ENCODE measurements around the gene HYDIN. TPM values are rescaled to one million over a fixed set of nuclear protein-coding genes. Genes with fewer than 3 reads are reported as not detected.
A peak's percentile ranks its signal among the peaks of the same experiment; 100 is the strongest.

Gene HYDIN
- total RNA-seq, 4 donors from 2014 or later, result 0.40 to 1.1 (median 0.47) TPM; not detected in 1

- Histone ChIP-seq H3K36me3 (peaks cover 29% of the 10 kb centered on the region), H3K4me1 (peaks cover 4% of the 10 kb centered on the region), H3K27me3 (no peaks in the 10 kb centered on the region), H3K27ac (no peak overlapping the region), H3K4me3 (no peak overlapping the region), H3K9me3 (no peaks in the 10 kb centered on the region)
- TF ChIP-seq EP300 (IDR thresholded peaks at IDR 0.05), result no peak
- no peak for TF ChIP-seq CTCF (IDR thresholded peaks at IDR 0.05)
- TF ChIP-seq POLR2AphosphoS5 (IDR thresholded peaks at IDR 0.05), result no peak
- no peak for TF ChIP-seq POLR2A (IDR thresholded peaks at IDR 0.05)
- 65% methylated on average over 13 of the region's 18 CpGs for WGBS
- peak in 1 of 2 donors; percentile 86 for DNase-seq (ENCODE audit: low spot score in 2 of 2)
Measured at GRCh38 chr16:70788668-70789594, 441.6 kb downstream of the HYDIN start.

GRCh38 chr16:70786020-70786755 lies 444.3 kb downstream of the HYDIN start:
- H3K36me3 ChIP-seq, result peaks cover 56% of the 10 kb centered on the region
- WGBS, result 94% methylated on average over 12 of the region's 19 CpGs
- no peak overlapping the region for H3K4me3 ChIP-seq
- no peak for DNase-seq (ENCODE audit: low spot score in 2 of 2)
- peaks cover 4% of the 10 kb centered on the region for H3K4me1 ChIP-seq
- H3K27ac ChIP-seq, result no peak overlapping the region
- TF ChIP-seq CTCF (IDR thresholded peaks at IDR 0.05), result no peak
- no peak for TF ChIP-seq POLR2A (IDR thresholded peaks at IDR 0.05)
- no peak for TF ChIP-seq EP300 (IDR thresholded peaks at IDR 0.05)
- TF ChIP-seq POLR2AphosphoS5 (IDR thresholded peaks at IDR 0.05), result no peak
- H3K27me3 ChIP-seq, result no peaks in the 10 kb centered on the region
- no peaks in the 10 kb centered on the region for H3K9me3 ChIP-seq

- Histone ChIP-seq H3K27me3 (no peaks in the 10 kb centered on the region), H3K4me3 (no peak overlapping the region), H3K27ac (no peak overlapping the region), H3K4me1 (peaks cover 4% of the 10 kb centered on the region), H3K36me3 (peaks cover 69% of the 10 kb centered on the region), H3K9me3 (no peaks in the 10 kb centered on the region)
- TF ChIP-seq POLR2AphosphoS5 (IDR thresholded peaks at IDR 0.05) (no peak), EP300 (IDR thresholded peaks at IDR 0.05) (no peak), POLR2A (IDR thresholded peaks at IDR 0.05) (no peak), CTCF (IDR thresholded peaks at IDR 0.05) (no peak)
- DNase-seq (ENCODE audit: low spot score in 2 of 2), result no peak
- 93% methylated on average over 17 of the region's 21 CpGs for WGBS
Measured at GRCh38 chr16:70784692-70785555, 445.6 kb downstream of the HYDIN start.

- Histone ChIP-seq H3K9me3 (no peaks in the 10 kb centered on the region), H3K27ac (no peak overlapping the region), H3K4me3 (no peak overlapping the region), H3K27me3 (no peaks in the 10 kb centered on the region), H3K4me1 (no peaks in the 10 kb centered on the region), H3K36me3 (peaks cover 79% of the 10 kb centered on the region)
- TF ChIP-seq EP300 (IDR thresholded peaks at IDR 0.05) (no peak), POLR2AphosphoS5 (IDR thresholded peaks at IDR 0.05) (no peak), POLR2A (IDR thresholded peaks at IDR 0.05) (no peak), CTCF (IDR thresholded peaks at IDR 0.05) (no peak)
- WGBS, result no CpG with 5 or more reads among the region's 3 CpGs
- no peak for DNase-seq (ENCODE audit: low spot score in 2 of 2)
Measured at GRCh38 chr16:70782237-70782636, 448.3 kb downstream of the HYDIN start.

Data from suprapubic skin (tissue), 4 donors.